ENCODE data around the gene METTL13. TPM values are rescaled to one million over a fixed set of nuclear protein-coding genes. Genes with fewer than 3 reads are reported as not detected.

METTL13 gene
- polyA plus RNA-seq, 3 donors: 8.8 to 18.5 (median 16.0) TPM

- Mint-ChIP-seq H3K9me3 (no peaks in the 10 kb centered on the region), H3K4me3 (no peak overlapping the region), H3K36me3 (peaks cover 86 to 95% of the 10 kb centered on the region in 2 donors), H3K4me1 (no peaks in the 10 kb centered on the region), H3K27me3 (ENCODE audit: low read depth in 3 of 3) (peaks cover 0 to 2% (median 0%) of the 10 kb centered on the region in 3 donors), H3K27ac (peak overlapping the region in 1 of 7 donors; percentile 36)
- Histone ChIP-seq H3K79me2 (ENCODE audit: insufficient read depth, low read length) (peaks cover 6% of the 10 kb centered on the region), H3K36me3 (replicated peaks in 1 of 2; ENCODE audit: control insufficient read depth in 1 of 2, insufficient read depth in 2 of 2, low read length in 2 of 2) (peaks cover 100% of the 10 kb centered on the region in 2 donors), H2AFZ (ENCODE audit: insufficient read depth, low read depth, low read length, poor library complexity, severe bottlenecking) (no peak overlapping the region), H3K4me1 (ENCODE audit: control insufficient read depth in 1 of 2, insufficient read depth in 2 of 2, low read length in 2 of 2) (no peaks in the 10 kb centered on the region), H3K27ac (ENCODE audit: low read depth in 1 of 2, low read length in 2 of 2) (no peak overlapping the region), H3K9ac (ENCODE audit: insufficient read depth, low read length, poor library complexity, severe bottlenecking) (no peak overlapping the region), H4K20me1 (ENCODE audit: insufficient read depth, low read length) (no peaks in the 10 kb centered on the region), H3K4me3 (replicated peaks in 1 of 3; ENCODE audit: low read depth in 2 of 3, low read length in 3 of 3) (no peak overlapping the region), H3K9me3 (replicated peaks in 1 of 2; ENCODE audit: control insufficient read depth in 1 of 2, insufficient read depth in 1 of 2, low read length in 2 of 2) (no peaks in the 10 kb centered on the region), H3K27me3 (ENCODE audit: control insufficient read depth in 2 of 2, insufficient read depth in 2 of 2, low read length in 2 of 2) (no peaks in the 10 kb centered on the region), H3K4me2 (replicated peaks; ENCODE audit: extremely low read depth, low read length, poor library complexity, severe bottlenecking) (no peak overlapping the region)
- TF ChIP-seq CTCF (IDR thresholded peaks at IDR 0.05): no peak
- no peak for DNase-seq
- intact Hi-C loops (cut with micrococcal nuclease): no loop called here
- WGBS (ENCODE audit: insufficient coverage): 93% methylated on average over 3 of the region's 7 CpGs
Observed at GRCh38 chr1:171792656-171793369, 11.4 kb downstream of the METTL13 start.

- no peak overlapping the region for H3K9ac ChIP-seq (ENCODE audit: insufficient read depth, low read length, poor library complexity, severe bottlenecking)
- Mint-ChIP-seq H3K4me1 (no peaks in the 10 kb centered on the region), H3K27ac (no peak overlapping the region), H3K27me3 (ENCODE audit: low read depth in 3 of 3) (peaks cover 0 to 2% (median 0%) of the 10 kb centered on the region in 3 donors), H3K4me3 (no peak overlapping the region), H3K9me3 (no peaks in the 10 kb centered on the region), H3K36me3 (peaks cover 86 to 96% of the 10 kb centered on the region in 2 donors)
- no peak overlapping the region for H2AFZ ChIP-seq (ENCODE audit: insufficient read depth, low read depth, low read length, poor library complexity, severe bottlenecking)
- H3K27ac ChIP-seq (ENCODE audit: low read depth in 1 of 2, low read length in 2 of 2): no peak overlapping the region
- H3K79me2 ChIP-seq (ENCODE audit: insufficient read depth, low read length): peaks cover 4% of the 10 kb centered on the region
- intact Hi-C loops (cut with micrococcal nuclease): no loop called here
- H3K4me2 ChIP-seq (replicated peaks; ENCODE audit: extremely low read depth, low read length, poor library complexity, severe bottlenecking): no peak overlapping the region
- H3K9me3 ChIP-seq (replicated peaks in 1 of 2; ENCODE audit: control insufficient read depth in 1 of 2, insufficient read depth in 1 of 2, low read length in 2 of 2): no peaks in the 10 kb centered on the region
- H3K27me3 ChIP-seq (ENCODE audit: control insufficient read depth in 2 of 2, insufficient read depth in 2 of 2, low read length in 2 of 2): no peaks in the 10 kb centered on the region
- peaks cover 98 to 100% of the 10 kb centered on the region in 2 donors for H3K36me3 ChIP-seq (replicated peaks in 1 of 2; ENCODE audit: control insufficient read depth in 1 of 2, insufficient read depth in 2 of 2, low read length in 2 of 2)
- DNase-seq: no peak
- H3K4me3 ChIP-seq (replicated peaks in 1 of 3; ENCODE audit: low read depth in 2 of 3, low read length in 3 of 3): no peak overlapping the region
- H4K20me1 ChIP-seq (ENCODE audit: insufficient read depth, low read length): no peaks in the 10 kb centered on the region
- WGBS (ENCODE audit: insufficient coverage): 100% methylated on average over 1 of the region's 1 CpG
- no peaks in the 10 kb centered on the region for H3K4me1 ChIP-seq (ENCODE audit: control insufficient read depth in 1 of 2, insufficient read depth in 2 of 2, low read length in 2 of 2)
- TF ChIP-seq CTCF (IDR thresholded peaks at IDR 0.05): no peak
Observed at GRCh38 chr1:171793636-171794035, 12.2 kb downstream of the METTL13 start.

All from CD14-positive monocyte (primary cell).